PFSK-1 (cell line): ENCODE measurements around the gene TXLNG.

Source experiments
- POLR2AphosphoS5 ChIP-seq: IDR thresholded peaks from 2 replicates; pipeline ENCODE4 v1.6.1; 2012; ENCODE audit warnings: low read depth, mild to moderate bottlenecking, control low read depth, low read length, moderate library complexity
- REST ChIP-seq, 2 experiments: IDR thresholded peaks; 2 replicates each; pipeline versions ENCODE4 v1.6.1 to v1.8.0; 2011 to 2012; ENCODE audit warnings: low read depth in 2 of 2, low read length in 2 of 2, control low read depth in 1 of 2, inconsistent platforms in 1 of 2, mild to moderate bottlenecking in 1 of 2, moderate library complexity in 1 of 2; ENCODE audit not compliant: insufficient read depth in 1 of 2
- SIN3A ChIP-seq: IDR thresholded peaks from 2 replicates; pipeline ENCODE4 v1.6.1; 2012; ENCODE audit warnings: mild to moderate bottlenecking, low read length, moderate library complexity, borderline replicate concordance; ENCODE audit not compliant: insufficient read depth
- TAF1 ChIP-seq: IDR thresholded peaks from 2 replicates; pipeline ENCODE4 v1.6.1; 2012; ENCODE audit warnings: low read length, control low read depth, borderline replicate concordance; ENCODE audit not compliant: insufficient read depth

GRCh38 chrX:16832301-16832700 is 46.0 kb downstream of the TXLNG start:
- TF ChIP-seq TAF1 (no peak), REST (IDR thresholded peaks at IDR 0.05; ENCODE audit: insufficient read depth in 1 of 2, low read depth in 2 of 2, low read length in 2 of 2) (no peak), POLR2AphosphoS5 (no peak), SIN3A (no peak)
